ENCODE results near the gene RBBP8NL.

Gene RBBP8NL

DNA sequence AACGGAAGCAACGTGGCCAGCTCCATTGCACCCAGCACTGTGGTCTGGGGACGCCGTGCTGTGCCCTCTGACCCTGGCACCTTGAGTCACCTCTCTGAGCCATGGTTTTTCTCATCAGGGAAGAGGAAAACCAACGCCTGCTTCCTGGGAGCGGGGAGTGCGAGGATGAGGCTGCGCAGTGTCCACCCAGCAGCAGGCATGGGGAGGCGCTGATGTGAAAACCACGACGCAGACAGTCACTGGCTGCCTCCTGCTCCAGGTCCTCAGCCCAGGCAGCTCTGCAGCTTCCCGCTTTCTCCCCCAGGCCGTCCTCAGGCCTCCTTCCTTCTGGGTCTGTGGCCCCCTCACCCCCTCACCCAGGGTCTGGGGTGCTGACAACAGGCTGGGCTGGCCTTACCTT, 34.5 kb upstream of the RBBP8NL start:
- no peak for DNase-seq

DNA sequence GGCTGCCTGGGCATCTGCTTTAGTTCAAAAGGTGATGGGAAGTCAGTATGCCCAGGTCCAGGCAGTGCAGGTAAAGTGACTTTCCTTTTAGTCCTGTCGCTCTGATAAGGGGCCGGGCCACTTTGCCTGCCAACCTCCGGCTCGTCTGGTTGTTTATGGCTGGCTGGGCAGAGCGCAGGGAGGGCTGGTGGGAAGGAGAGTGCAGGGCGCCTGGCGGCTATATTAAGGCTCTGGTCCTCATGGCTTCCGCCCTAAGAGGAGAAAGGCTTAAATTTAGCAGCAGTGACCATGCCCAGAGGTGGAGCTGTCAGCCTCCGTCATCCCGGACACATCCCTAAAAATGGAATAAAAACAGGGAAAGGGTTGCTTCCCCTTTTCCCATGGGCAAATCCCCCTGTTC, 33.8 kb upstream of the RBBP8NL start:
- no peak for DNase-seq

DNA sequence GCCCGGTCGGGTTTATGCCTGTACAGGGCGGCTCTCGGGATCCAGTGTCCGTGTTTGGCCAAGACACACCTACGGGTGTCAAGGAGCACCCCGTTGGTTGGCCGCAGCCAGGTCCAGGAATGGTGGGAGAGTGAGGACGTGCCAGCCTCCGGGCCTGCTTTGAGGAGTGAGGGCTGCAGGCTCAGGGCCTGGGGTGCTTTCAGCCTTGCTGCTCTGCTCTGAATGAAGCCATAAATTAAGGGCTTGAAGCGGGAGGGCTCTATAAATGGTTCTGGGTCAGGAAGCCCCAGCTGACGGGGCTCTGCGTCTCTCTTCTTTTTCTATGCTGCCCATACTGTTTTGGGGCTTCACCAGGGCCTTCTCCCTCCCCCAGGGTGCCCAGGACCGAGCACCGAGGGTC, 33.3 kb upstream of the RBBP8NL start:
- no peak for DNase-seq

DNA sequence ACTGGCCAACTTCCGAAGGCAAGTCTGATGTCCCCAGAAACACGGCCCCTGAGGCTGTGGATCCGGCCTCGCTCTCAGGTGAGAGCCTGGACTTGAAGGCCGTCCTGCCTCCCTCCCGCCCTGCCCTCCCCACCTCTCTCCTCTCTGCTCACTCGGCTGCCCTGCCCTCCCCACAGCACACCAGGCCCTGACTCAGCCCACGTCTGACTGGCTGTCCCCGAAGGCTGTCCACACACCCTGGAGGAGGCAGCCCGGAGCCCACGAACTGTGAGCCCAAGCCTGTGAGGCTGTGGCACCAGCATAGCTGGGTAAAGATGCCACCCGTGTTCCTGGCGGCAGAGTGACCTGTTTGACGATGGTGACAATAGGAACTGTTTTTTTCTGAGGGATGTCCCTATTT, 32.1 kb upstream of the RBBP8NL start:
- no peak for DNase-seq

DNA sequence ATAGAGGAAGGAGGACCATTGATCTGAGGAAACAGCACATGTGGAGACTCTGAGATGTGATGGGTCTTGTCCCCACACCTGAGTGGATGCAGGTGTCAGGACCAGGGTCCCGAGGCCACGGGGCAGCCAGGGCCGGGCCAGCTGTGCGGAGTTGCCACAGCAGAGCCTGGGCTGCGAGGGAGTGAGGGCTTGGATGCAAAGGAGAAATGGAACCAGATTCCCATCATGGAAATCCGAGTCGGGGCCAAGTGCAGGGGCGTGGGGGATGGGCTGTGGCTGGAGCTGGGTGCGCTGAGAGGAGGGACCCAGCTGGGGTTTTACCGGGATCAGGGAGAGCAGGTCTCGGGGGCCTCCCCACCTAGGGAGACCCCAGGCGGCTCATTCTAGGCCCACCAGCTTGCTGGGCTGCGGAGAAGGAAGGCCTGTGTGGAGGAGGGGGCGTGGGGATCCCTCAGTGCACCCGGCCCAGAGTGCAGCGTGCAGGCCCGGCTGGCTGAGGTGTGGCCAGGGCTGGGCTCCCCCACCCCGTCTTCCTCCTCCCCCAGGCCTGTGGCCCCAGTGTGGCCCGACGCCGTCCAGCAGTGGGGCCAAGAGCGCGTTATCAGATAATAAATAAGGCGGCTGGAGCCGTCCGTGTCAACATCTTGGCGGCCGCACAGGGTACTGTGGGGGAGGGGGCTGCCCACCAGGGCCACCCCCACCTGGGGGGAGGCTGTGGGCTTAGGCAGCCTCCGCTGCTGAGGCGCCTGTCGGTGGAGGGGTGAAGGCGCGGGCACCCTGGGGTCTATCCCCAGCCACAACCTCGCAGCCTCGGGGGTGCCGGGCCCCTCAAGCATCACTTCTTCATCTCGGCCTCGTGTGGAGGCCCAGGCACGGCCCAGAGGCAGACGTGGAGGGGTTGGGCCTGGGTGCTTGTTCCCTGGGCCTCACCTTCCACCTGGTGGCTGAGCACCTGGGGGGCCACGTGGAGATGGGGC, 31.2 kb upstream of the RBBP8NL start:
- no peak for DNase-seq

DNA sequence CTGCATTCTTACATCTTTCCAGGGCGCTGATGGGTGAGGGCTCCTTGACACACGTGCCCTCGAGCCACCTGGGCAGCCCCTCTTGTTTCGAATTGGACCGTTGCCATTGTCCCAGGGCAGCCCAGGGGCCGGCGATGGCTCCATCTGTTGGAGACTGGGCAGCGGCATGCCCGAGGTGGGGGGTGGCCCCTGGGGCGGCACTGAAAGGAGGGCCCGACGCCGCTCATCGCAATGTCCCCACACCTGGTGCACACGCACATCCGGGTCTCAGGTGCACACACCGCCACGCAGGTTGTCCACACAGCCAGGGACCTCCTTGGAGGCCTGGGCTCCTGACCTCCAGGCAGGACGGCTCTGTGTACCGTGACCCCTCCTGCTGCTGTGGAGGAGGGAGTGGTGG, 30.5 kb upstream of the RBBP8NL start:
- no peak for DNase-seq

DNA sequence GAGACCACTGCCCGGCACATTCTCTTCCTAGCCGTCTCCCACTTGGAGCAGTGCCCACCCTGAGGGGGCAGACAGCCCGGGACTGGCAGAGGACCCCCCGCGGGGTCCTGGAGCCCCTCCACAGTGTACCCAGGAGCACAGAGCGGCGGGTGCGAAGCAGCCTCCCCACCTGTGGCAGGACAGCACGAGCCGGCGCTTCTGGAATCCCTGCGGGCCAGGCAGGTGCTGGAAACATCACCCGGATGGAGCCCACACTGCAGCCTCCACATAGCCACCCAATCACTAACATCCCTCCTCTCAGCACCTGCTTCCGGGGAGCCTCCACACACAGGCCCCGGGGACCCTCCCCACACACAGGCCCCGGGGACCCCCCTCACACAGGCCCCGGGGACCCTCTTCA, 29.8 kb upstream of the RBBP8NL start:
- DNase-seq, result no peak

DNA sequence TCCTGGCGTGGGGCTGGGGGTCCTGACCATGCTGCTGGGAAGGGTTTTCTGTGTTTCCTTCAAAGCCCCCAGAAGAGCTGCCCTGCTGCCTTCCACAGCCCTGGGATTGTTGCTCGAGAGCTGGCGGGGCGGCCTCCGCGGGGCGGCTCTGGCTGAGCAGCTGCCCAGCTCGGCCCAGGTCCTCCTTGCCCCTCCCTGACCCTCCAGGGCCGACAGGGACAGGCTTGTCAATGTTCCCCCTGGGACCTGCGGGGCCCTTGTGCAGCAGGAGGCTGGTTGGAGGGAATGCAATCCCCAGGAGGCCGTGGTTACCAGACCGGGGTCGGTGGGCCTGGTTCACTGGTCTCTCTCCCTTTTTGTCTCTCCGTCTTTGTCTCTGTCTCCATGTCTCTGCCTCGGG, 28.6 kb upstream of the RBBP8NL start:
- DNase-seq, result no peak

DNA sequence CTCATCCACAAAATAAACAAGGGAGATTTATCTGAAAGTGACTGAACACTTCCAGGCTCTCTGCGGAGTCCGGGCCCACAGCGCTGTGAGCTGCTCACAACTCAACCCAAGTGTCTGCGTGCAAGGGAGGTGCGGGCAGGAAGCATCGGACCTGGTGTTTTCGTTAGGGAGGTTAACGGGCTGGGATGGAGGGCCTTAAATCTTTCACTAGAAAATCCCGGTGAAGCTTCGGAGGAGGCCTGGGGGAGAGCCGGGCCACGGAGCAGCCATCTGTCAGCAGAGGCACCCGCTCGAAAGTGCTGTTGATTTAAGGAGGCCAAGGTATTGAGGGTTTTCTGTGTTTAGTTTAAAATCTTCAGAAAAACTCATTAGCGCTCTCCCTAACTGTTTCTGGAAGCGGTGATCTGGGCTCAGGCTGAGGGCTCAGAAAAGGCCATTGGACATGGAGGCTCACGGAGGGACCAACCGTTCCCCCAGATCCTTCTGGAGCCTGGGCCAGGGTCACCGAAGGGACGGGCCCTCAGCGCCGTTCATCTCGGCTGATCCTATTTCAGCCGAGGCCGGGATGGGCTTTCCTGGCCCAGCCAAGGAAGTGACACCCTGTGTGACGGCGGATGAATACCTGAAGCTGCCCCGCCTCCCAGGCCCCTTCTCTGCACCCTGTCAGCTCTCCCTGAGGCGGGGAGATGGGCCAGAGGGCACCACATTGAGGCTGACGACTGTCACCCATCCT, 27.7 kb upstream of the RBBP8NL start:
- no peak for DNase-seq

DNA sequence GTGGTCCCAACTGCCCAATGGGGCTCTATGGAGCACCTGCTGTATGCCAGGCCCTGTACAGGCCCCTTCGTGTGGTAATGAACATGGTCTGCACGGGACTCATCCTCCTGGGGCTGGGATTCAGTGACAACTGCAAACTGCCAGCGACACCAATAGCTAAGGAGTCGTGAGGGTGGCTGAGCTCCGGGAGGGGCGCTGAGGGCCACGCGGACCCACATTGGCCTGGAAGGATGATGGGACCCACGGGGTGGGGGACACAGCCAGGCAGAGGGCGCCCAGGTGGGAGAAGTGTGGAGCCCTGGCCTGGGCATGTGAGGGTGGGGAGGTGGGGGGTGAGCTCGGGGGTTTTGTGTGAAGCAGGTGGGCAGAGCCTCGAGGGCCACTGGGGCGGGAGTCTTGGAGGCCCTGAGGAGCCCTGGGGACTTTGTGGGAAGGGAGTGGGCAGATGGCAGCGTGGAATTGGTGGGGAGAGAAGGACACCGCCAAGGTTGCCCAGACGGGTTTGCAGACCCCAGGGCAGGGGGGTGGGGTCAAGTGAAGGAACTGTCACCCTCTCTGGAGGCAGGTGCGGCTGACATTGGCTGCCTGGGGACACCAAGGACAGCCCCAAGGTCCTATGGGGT, 26.0 kb upstream of the RBBP8NL start:
- DNase-seq, result no peak

DNA sequence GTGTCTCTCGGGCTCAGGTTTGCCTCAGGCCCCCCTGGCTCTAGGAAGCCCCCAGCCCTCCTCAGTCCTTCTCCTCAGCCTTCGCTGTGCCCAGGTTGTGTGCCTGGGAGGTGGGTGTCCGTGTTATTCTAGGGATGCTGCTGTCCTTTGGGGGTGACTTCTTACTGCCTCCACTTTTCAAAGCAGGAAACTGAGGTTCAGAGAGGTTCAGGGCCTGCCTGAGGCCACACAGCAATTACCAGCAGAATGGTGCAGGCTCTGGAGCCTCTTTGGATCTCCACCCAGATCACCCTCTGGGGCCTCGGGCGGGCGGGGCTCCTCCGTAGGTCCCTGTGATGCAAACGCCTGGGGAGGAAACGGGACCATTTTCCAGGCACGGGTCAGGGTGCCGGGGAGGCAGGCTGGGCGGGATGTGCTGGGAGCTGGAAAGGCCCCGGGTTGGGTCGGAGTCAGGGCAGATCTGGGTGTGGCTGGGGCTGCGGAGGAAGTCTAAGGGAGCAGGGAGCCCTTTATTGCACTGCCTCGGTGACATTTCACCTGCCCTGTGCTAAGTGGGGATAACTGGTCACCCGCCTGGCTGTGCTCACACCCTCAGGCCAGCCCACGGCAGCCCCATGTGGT, 25.2 kb upstream of the RBBP8NL start:
- no peak for DNase-seq

DNA sequence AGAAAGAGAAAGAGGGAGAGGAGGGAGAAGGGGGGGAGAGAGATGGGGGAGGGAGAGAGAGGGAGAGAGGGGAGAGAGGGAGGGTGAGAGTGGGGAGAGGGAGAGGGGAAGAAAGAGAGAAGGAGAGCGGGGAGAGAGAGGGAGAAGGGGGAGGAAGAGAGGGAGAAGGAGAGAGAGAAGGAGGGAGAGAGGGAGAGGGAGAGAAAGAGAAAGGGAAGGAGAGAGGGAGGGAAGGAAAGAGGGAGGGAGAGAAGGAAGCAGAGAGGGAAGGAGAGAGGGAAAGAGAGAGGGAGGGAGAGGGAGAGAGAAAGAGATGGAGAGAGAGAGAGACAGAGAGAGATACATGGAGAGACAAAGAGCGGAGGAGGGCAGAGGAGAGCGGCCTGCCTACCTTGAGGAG, 24.6 kb upstream of the RBBP8NL start:
- no peak for DNase-seq

DNA sequence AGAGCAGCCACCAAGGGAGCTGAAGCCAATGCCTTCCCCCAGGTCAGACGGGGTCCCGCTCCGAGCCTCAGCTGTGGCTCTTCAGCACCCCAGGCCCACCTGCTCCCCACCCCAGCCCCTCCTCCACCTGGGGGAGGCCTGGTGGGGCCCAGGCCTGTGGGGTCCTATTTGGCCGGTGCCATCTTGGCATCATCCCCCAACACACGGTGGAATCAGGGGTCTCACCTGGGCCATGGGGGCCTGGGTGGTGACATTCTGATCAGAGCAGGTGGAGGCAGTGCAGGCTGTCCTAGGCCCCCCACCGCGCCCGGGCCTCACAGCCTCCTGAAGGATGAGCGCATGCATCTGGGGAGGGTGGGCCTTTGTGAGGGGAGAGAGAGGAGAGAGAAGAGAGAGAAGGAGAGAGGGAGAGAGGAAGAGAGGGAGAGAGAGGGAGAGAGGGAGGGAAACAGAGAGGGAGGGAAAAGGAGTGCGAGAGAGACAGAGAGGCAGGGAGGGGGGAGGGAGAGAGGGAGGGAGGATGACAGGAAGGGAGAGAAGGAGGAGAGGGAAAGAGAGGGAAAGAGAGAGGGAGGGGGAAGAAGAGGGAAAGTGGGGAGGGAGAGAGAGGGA, 23.9 kb upstream of the RBBP8NL start:
- no peak for DNase-seq

DNA sequence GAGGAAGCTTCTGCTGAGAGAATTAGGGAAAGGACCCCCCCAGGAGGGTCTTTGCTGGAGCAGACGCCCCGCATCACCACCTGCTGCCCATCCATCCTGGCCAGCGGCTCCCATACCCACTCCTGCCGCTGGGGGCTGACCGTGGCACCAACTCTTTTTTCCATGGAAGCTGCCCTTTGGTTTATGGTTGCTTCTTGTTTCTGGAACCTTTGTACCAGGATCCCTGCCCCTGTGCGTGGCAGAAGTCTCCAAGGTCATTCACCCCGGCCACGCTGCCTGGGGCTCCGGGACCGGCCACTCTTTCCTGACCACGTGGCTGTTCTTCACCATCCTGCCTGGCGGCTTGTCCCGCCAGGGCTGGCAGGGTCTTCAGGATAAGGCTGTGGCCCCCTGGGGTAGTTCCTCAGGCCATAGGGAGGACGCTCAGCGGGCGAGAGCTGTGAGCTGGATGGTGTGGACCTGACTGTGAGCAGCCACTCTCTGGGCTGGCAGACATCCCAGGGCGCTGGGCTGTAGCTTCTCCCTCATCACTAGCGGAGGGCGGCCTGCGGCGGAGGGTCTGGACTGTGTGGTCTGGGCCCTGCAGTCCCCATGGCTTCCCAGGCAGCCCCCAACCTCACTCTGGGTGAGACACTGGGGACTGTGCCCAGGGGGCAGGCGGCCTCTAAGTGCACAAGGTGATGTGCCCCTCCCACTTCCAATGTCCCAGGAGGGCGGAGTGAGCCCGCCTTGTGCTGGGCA, 22.8 kb upstream of the RBBP8NL start:
- no peak for DNase-seq

DNA sequence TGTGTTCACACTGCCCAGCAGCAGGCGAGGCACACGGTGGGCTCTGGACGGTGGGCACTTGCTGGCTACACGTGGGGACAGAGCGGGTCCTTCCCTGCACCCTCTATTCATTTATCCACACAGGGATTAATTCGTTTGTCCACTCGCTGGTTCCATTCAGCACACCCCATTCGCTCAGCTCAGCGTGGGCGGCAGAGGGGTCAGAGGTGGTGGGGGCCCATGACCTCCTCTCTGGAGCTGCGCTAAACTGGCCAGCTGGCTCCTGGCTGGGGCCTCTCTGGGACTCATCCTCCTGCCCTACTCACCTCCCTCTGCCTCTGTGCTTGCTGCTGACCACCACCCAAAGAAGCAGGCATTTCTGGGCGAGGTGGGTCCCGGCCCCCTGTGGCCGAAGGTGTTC, 21.4 kb upstream of the RBBP8NL start:
- no peak for DNase-seq

DNA sequence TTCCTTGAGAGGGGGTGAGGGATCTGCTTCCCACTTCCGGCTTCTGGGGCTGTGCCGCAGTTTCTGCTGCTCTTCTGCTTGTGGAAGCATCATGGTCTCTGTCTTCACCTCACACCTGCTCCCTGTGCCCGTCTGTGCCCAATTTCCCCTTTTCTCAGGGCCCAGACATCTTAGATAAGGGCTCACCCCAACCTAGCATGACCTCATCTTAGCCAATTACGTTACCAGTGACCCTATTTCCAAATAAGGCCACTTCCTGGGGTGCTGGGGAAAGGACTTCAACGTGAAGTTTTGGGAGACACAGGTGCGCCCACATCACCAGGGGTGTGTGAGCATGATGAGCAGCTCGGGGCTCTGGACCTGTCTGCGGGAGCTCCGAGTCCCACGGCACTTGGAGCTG, 20.7 kb upstream of the RBBP8NL start:
- DNase-seq, result no peak

DNA sequence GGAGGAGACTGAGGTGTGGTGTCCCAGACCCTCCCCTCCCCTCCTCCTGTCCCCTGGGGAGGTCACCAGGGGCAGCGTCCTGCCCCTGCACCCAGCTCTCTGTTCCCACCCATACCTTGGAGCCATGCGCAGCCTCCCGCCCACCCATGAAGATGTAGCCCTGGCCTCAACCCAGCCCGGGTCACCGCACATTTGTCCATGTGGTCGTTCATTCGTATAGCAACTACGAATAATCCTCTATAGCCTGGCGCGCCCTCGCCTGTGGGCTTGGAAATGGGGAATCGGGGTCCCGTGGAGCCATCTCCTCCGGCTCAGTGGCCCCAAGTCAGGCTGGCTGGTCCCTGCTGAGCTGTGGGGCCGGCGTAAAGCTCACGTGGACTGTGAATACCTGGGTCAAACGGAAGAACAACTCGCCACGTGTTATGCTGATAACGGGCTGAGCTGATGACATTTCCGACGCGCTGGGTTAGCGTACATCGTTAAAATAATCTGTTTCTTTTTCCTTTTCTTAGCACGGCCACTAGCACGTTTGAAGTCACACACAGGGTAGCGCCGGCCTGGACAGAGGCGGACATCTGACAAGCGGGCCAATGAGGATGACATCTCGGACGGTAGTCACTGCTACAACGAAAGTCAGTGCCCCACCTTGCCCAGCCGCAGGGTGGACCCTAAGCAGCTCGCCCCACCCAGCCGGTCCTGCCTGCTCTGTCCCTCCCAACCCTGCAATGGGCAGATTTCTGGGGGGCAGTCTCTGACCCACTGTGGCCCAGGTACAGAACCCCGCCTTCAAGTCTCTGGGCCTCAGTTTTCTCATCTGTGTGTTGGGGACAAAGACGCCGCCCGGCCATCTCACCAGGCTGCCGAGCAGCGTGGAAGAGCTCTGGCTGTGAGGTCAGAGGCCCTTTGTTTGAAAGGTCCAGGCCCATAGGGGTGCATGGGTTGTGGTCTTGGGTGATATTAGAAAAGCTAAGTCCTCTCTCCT, 19.8 kb upstream of the RBBP8NL start:
- DNase-seq, result no peak

DNA sequence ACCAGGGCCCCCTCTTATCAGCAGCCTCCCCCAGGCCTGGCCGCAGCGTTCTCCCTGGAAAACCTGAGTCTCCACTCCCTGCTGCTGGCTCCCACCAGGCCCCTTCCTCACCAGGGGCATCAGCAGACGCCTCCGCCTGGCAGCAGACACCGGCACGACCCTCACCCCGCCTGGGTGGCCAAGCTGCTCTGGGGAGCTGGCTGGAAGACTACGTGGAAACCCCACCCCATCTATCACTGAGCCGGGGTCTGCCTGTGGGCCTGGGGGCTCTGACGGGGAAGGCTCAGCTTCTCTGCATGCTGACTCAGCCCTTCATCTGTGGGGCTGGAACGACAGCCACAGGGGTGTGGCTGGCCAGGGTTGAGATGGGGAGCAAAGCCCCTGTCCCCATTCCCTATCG, 19.1 kb upstream of the RBBP8NL start:
- no peak for DNase-seq

DNA sequence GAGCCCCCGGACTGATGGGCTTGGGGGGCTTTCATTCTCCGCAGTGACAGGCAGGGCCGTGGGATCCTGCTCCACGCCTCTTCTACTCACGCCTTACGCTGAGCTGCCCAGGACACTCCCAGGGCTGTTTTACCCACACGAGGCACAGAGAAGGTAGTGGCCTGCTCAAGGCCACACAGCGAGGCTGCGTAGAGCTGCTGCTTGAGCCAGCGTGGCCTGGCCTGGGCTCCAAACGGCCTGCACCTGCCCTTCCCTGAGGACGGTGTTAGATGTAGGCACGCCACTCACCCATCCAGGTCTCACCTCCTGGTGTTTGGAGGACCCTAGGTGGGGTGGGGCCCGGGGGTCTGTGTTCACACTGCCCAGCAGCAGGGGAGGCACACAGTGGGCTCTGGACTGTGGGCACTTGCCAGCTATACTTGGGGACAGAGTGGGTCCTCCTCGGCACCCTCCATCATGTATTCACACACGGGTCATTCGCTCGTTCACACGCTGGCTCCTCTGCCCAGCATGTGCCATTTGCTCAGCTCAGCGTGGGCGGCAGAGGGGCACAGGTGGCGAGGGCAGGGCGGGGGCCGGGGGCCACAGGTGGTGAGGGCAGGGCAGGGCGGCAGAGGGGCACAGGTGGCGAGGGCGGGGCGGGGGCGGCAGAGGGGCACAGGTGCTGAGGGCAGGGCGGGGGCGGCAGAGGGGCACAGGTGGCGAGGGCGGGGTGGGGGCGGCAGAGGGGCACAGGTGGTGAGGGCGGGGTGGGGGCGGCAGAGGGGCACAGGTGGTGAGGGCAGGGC, 18.4 kb upstream of the RBBP8NL start:
- DNase-seq, result no peak

DNA sequence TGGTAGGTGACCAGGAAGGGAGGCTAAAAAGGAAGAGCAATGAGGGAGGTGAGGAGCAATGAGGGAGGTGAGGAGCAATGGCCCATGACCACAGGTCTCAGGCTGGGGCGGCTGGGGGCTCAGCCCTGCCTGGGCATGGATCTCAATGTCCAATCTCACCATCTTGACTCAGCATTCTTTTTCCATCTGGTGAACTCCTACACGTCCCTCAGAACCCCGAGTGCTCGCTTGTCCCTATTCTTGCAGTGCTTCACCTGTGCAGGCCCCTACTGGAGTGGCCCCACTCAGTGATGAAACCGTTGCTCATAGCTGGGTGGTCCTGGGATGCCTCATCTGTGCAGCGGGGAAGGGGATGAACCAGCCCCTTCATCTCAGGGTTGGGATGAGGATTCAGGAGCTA, 16.9 kb upstream of the RBBP8NL start:
- no peak for DNase-seq
